OCI-LY3 (cell line): ENCODE results near the gene C2orf92.
"Not testable (repeated sequence)": the region's sequence is repeated elsewhere in the genome, so short reads cannot be mapped to it uniquely, and the experiment has no call there.

Experiments used
- H2AFZ ChIP-seq: fragments of 200-600, 300-600 bp; shearing (Covaris generic); 2 replicates; pipeline ENCODE4 v1.6.0; 2014; ENCODE audit warnings: antibody characterized with exemption, low read depth, low read length
- H3K27ac ChIP-seq: fragments of 200-600, 300-600 bp; sonication (generic); 2 replicates; pipeline ENCODE4 v1.5.1; 2014; ENCODE audit warnings: mild to moderate bottlenecking, low read length, moderate library complexity, mixed read lengths
- H3K27me3 ChIP-seq: fragments of 200-600, 300-600 bp; sonication (generic); 2 replicates; pipeline ENCODE4 v1.6.1; 2014; ENCODE audit warnings: low read depth, low read length, mixed read lengths
- H3K36me3 ChIP-seq: fragments of 200-600, 300-600 bp; sonication (generic); replicated peaks from 2 replicates; pipeline ENCODE3; 2014; ENCODE audit warnings: low read depth, low read length, mixed read lengths
- H3K4me1 ChIP-seq: fragments of 300-600, 200-600 bp; sonication (generic); 2 replicates; pipeline ENCODE4 v1.6.1; 2014; ENCODE audit warnings: low read length, mixed read lengths
- H3K4me2 ChIP-seq: fragments of 200-600, 300-600 bp; sonication (generic); 2 replicates; pipeline ENCODE4 v1.6.1; 2014; ENCODE audit warnings: low read length, mixed read lengths
- H3K4me3 ChIP-seq: fragments of 300-600, 200-600 bp; sonication (generic); 2 replicates; pipeline ENCODE4 v1.5.1; 2014; ENCODE audit warnings: antibody characterized with exemption, mild to moderate bottlenecking, low read length, moderate library complexity
- H3K79me2 ChIP-seq: fragments of 300-600, 200-600 bp; shearing (Covaris generic); 2 replicates; pipeline ENCODE4 v1.6.1; 2014; ENCODE audit warnings: mild to moderate bottlenecking, low read length, mixed read lengths
- H3K9ac ChIP-seq: fragments of 300-600, 200-600 bp; shearing (Covaris generic); 2 replicates; pipeline ENCODE4 v1.6.0; 2014; ENCODE audit warnings: mild to moderate bottlenecking, low read length, moderate library complexity
- H3K9me3 ChIP-seq: fragments of 200-600, 300-600 bp; shearing (Covaris generic); 2 replicates; pipeline ENCODE4 v1.6.1; 2014; ENCODE audit warnings: low read length, mixed read lengths; ENCODE audit not compliant: insufficient read depth
- H4K20me1 ChIP-seq: fragments of 200-600, 300-600 bp; sonication (generic); 2 replicates; pipeline ENCODE4 v1.6.1; 2016; ENCODE audit warnings: low read length, mixed read lengths; ENCODE audit not compliant: insufficient read depth
- EZH2phosphoT487 ChIP-seq: fragments of 200-600 bp; shearing (Covaris generic); IDR thresholded peaks from 2 replicates; pipeline ENCODE4 v1.6.1; 2018; ENCODE audit warnings: antibody characterized with exemption, mixed run types, low read depth
- TF ChIP-seq, protein P1 (sequence below): fragments of 200-600, 300-600 bp; sonication (generic); IDR thresholded peaks from 2 replicates; pipeline ENCODE4 v1.5.1; 2014; ENCODE audit warnings: antibody characterized with exemption, low read length, low read depth

C2orf92 gene

DNA sequence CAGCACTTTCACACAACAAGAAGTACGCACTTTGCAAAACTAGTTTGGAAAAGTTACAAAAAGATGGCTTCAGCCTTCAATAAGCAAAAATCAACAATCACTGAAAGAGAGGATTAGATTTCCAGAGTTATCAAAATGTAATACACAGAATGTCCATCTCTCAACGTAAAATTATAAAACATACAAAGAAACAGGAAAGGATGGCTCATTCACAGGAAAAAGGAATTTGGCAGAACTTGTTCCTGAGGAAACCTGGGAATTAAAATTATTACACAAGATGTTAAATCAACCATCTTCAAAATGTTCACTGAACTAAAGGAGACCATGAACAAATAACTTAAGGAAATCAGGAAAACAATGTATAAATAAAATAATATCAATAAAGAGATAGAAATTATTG, 8.0 kb downstream of the C2orf92 start:
- H3K27ac ChIP-seq = no peak overlapping the region
- no peaks in the 10 kb centered on the region for H3K79me2 ChIP-seq
- no peaks in the 10 kb centered on the region for H4K20me1 ChIP-seq
- no peak overlapping the region for H3K4me2 ChIP-seq
- H3K4me1 ChIP-seq = peaks cover 17% of the 10 kb centered on the region
- H3K36me3 ChIP-seq = no peaks in the 10 kb centered on the region
- TF ChIP-seq, protein P1, sequence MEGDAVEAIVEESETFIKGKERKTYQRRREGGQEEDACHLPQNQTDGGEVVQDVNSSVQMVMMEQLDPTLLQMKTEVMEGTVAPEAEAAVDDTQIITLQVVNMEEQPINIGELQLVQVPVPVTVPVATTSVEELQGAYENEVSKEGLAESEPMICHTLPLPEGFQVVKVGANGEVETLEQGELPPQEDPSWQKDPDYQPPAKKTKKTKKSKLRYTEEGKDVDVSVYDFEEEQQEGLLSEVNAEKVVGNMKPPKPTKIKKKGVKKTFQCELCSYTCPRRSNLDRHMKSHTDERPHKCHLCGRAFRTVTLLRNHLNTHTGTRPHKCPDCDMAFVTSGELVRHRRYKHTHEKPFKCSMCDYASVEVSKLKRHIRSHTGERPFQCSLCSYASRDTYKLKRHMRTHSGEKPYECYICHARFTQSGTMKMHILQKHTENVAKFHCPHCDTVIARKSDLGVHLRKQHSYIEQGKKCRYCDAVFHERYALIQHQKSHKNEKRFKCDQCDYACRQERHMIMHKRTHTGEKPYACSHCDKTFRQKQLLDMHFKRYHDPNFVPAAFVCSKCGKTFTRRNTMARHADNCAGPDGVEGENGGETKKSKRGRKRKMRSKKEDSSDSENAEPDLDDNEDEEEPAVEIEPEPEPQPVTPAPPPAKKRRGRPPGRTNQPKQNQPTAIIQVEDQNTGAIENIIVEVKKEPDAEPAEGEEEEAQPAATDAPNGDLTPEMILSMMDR = no peak
- H3K9me3 ChIP-seq = no peaks in the 10 kb centered on the region
- no peak overlapping the region for H3K4me3 ChIP-seq
- no peaks in the 10 kb centered on the region for H3K27me3 ChIP-seq
- H2AFZ ChIP-seq = no peak overlapping the region
- H3K9ac ChIP-seq = no peak overlapping the region

DNA sequence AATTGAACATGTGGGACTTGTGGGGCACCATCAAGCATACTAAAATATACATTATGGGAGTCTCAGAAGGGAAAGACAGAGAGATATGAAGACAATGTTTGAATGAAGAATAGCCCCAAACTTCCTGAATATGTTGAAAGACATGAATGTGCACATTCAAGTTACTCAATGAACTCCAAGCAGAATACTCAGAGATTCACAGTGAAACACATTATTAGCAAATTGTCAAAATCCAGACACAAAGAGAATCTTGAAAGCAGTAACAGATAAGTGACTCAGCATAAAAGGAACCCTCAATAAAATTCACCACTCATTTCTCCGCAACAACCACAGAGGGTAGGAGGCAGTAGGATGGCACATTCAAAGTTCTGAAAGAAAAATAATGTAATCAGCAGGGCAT, 8.8 kb downstream of the C2orf92 start:
- Histone ChIP-seq H3K9me3 (no peaks in the 10 kb centered on the region), H3K4me2 (no peak overlapping the region), H3K9ac (no peak overlapping the region), H3K4me3 (no peak overlapping the region), H2AFZ (no peak overlapping the region), H3K27me3 (no peaks in the 10 kb centered on the region), H3K4me1 (peaks cover 17% of the 10 kb centered on the region), H4K20me1 (no peaks in the 10 kb centered on the region), H3K36me3 (no peaks in the 10 kb centered on the region), H3K27ac (no peak overlapping the region), H3K79me2 (no peaks in the 10 kb centered on the region)
- no peak for TF ChIP-seq EZH2phosphoT487

- H3K4me2 ChIP-seq, H3K9me3 ChIP-seq, H3K79me2 ChIP-seq, H4K20me1 ChIP-seq, H2AFZ ChIP-seq, H3K36me3 ChIP-seq, H3K9ac ChIP-seq, H3K27me3 ChIP-seq, H3K27ac ChIP-seq, H3K4me3 ChIP-seq: not testable (repeated sequence)
- H3K4me1 ChIP-seq = peaks cover 10% of the 10 kb centered on the region
Measured at GRCh38 chr2:97687235-97687634, 17.7 kb downstream of the C2orf92 start.

GRCh38 chr2:97688062-97688827, 18.7 kb downstream of the C2orf92 start:
- H3K9me3 ChIP-seq = no peaks in the 10 kb centered on the region
- peaks cover 10% of the 10 kb centered on the region for H3K4me1 ChIP-seq
- peak overlapping the region; percentile 36 for H3K4me2 ChIP-seq
- H4K20me1 ChIP-seq = no peaks in the 10 kb centered on the region
- H3K27me3 ChIP-seq = no peaks in the 10 kb centered on the region
- no peak for TF ChIP-seq EZH2phosphoT487
- TF ChIP-seq, protein P1 = no peak
- no peak overlapping the region for H3K27ac ChIP-seq
- no peaks in the 10 kb centered on the region for H3K79me2 ChIP-seq
- no peak overlapping the region for H2AFZ ChIP-seq
- H3K9ac ChIP-seq = no peak overlapping the region
- H3K4me3 ChIP-seq = no peak overlapping the region
- H3K36me3 ChIP-seq = no peaks in the 10 kb centered on the region

- Histone ChIP-seq H3K4me2 (no peak overlapping the region), H3K79me2 (no peaks in the 10 kb centered on the region), H3K27me3 (no peaks in the 10 kb centered on the region), H3K9me3 (no peaks in the 10 kb centered on the region), H2AFZ (no peak overlapping the region), H3K4me3 (no peak overlapping the region), H4K20me1 (no peaks in the 10 kb centered on the region), H3K4me1 (peaks cover 10% of the 10 kb centered on the region), H3K36me3 (no peaks in the 10 kb centered on the region), H3K27ac (no peak overlapping the region), H3K9ac (no peak overlapping the region)
- no peak for TF ChIP-seq EZH2phosphoT487
- TF ChIP-seq, protein P1 = no peak
Measured at GRCh38 chr2:97691166-97691565, 21.7 kb downstream of the C2orf92 start.
